GM18511 (cell line): ENCODE results near the gene MCM3AP.

ENCODE experiments used
- ATAC-seq: cut with Tn5 transposase; IDR thresholded peaks from one replicate; pipeline ENCODE4 v1.9.1; 2021; ENCODE audit warnings: mild to moderate bottlenecking, moderate library complexity; ENCODE audit not compliant: unreplicated experiment

The MCM3AP gene

DNA sequence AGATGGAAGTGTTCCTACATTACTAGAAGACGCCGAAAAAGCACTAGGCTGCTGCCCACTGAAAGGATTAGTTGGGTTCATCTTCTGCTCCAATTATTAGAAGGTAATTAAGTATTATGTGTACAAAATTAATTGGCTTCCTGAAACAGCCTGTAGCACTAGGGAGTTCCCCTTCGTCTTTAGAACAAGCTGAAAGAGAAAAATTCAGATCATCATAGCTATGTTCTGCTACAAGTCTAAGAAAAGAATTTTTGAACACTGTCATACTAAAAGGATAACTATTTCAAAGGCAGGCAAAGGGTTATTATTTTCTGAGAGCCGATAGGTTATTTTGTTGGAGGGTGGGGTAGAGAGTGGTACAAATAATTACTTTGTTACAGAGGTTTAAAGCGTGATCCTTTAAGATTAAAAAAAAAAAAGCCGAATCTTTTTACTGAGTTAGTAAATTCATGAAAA, at the start of gene MCM3AP:
MCM3AP (minus strand) TSS at position 406 of the 456 bp plus-strand sequence; CDS start at position 81, 325 bp downstream.
- no peak for ATAC-seq

DNA sequence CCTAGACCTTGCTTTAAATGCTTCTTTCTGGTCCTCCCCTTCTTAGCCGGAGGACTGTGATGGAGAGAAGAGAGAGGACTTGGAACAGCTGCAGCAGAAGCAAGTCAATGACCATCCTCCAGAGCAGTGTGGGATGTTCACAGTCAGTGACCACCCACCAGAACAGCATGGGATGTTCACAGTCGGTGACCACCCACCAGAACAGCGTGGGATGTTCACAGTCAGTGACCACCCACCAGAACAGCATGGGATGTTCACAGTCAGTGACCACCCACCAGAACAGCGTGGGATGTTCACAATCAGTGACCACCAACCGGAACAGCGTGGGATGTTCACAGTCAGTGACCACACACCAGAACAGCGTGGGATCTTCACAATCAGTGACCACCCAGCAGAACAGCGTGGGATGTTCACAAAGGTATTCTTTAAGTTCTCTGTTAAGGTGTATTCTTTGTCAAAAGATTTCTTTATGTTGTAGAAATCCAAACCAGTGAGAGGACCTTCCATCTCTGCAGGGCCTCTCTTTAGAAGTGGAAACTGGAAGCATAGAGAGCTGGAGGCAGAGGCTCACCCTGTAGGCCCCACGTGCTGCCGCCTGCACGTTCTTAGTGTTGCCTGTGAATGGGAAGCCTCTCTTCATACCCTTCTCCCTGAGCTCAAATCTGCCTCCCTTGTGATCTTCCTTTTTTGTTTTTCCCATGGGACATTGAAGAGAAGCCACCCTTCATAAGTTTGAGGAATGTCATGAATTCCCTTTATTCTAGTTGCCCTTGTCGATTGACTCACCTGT, 49.1 kb upstream of the MCM3AP start:
- ATAC-seq: no peak

DNA sequence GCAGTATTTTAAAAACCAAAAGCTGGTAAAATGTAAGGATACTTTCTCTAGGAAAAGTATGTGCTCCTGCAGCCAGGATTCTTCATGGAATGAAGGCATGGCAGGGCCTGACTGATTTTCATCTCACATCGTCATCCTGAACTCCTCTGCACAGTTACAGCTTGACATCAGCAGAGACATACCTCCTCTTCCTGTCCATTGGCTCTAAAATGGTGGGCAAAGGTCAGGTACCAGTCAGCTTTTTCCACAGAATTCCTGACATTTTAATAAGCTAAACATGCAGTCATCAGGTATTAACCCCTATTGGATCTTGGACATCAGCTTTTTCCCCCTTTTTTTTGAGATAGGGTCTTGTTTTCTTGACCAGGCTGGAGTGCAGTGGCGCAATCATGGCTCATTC, 44.4 kb upstream of the MCM3AP start:
- no peak for ATAC-seq

DNA sequence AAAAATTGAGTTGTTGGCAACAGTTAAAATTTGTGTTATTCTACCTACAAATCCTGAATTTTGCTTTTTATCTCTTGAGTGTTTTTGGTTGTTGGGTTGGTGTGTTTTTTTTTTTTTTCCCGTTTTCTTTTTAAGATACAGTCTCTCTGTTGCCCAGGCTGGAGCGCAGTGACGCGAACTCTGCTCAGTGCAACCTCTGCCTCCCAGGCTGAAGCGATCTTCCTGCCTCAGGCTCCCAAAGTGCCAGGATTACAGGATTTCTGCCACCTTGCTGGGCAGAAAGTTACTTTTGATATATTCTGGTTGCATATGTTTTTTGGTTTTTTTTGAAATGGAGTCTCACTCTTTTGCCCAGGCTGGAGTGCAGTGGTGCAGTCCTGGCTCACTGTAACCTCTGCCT, 42.7 kb upstream of the MCM3AP start:
- ATAC-seq: no peak

- ATAC-seq: no peak
Observed at GRCh38 chr21:46327711-46328110, 42.3 kb upstream of the MCM3AP start.

DNA sequence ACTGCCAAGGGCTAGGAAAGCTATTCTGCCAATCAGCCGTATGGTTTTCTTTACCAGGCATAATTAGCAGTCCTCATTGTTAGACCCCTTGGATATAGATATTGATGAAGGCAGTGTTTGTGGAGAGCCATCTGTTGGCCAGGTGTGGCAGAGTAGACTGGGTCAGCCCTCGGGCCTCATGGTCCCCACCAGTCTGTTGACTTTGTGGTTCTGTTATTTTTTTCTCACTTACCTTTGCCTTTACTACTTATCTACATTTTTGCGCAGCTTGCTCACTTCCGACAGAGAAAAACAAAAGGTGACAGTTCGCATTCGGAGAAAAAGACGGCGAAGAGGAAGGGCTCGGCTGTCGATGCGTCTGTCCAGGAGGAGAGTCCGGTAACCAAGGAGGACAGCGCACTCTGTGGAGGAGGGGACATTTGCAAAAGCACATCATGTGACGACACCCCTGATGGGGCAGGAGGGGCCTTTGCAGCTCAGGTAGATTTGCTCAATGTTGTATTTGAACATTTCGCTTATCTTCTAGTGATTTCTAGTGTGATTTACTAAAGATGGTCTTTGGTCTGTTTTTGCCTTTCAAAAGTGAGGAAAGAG, 40.8 kb upstream of the MCM3AP start:
- no peak for ATAC-seq

DNA sequence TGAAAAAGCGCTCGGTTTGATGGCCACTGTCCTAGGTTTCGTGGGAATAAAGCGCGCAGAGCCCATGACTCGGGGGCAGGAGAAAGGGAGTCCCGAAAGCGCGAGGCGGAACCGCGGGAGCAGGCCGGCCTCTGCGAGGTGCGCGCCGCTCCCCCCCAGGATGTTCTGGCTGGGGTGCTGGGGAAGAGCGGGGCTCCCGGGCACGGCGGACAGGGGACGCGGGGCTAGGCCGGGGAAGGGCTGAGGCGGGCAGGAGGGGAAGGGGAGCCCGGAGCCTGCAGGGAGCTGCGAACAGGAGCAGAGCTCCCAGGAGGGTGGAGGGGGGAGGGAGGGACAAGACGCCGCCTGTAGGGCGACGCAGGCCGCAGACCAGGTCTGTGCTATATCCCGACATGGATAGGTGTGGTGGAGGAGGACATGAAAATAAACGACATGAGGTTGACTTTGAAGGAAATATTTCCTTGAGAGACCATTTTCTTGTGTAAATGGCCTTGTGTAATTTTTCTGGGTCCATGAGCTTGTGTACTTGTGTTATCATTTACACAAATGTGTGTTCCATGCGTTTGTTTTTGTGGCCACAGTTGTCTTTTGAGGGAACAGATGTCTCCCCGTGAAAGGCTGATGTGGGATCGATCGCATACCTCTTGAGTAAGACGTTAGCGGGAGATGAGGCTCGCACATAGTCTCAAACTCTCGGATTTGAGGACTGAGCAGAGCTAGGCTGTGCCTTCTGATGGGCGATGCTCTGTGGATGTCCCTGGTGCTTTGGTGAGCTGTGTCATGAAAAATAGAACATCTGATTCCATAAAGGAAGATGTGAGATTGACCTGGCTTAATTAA, 39.9 kb upstream of the MCM3AP start:
- ATAC-seq: no peak

DNA sequence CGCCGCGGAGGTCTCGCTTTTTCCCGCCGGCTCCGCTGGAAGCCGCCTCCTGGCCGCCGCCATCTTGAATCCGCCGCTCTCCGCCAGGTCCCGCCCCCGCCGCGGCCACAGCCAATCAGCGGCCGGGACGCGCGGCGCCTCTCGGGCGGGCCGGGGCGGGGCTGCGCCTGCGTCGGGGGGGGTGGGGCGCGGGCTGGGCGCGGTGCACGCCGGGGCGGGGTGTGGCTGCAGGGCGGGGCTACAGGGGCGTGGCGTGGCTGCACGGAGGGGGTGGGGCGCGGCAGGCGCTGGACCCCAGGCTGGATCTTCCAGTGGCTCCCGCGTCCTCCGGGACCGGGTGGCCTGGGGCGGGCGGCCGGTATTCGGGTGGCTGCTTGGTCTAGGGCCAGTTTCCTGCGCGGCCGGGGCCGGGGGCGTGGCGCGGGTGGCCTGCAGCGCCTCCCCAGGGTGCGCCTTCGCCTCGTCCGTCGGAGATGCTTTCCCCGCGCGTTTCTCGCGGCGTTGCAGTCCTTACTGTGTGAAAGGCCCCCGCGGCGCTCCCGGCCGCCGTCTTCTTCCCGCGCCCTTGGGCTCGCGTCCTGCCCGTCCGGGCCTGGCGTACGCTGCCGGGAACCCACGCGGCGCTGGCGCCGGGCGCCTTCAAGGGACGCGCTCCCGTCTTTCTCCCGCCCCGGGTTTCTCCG, 39.1 kb upstream of the MCM3AP start:
- ATAC-seq: peak; percentile 66

- ATAC-seq: peak; percentile 79
Observed at GRCh38 chr21:46323710-46324389, 38.4 kb upstream of the MCM3AP start, which contains the start of the genes C21orf58 and PCNT. Gene C21orf58, minus strand, starts transcription at chr21:46323870. Its CDS starts 1,132 bp downstream, at chr21:46322738. Gene PCNT, plus strand, starts transcription at chr21:46324156. Its CDS starts 73 bp downstream, at chr21:46324229.

DNA sequence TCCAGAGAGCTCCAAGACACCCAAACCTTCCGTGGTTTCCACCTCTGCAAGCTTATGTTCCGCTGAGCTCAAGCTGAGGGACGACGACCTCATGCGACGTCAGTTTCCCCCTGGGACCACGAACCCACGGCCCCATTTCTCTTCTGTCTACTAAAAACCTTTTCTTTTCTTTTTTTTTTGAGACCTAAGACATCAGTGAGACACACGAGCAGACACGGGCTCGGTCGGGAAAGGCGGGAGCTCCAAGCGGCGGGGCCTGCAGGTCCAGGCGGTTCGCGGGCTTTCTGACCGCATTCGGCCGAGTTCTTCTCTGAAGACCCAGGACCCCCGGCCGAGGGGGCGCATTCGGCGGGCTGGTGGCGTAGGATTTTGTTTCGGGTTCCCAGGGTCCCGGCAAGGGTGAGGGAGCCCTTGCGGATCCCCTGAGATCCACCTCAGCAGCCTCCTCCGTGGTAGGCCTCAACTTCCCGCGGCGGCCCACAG, 37.9 kb upstream of the MCM3AP start:
- ATAC-seq: no peak

DNA sequence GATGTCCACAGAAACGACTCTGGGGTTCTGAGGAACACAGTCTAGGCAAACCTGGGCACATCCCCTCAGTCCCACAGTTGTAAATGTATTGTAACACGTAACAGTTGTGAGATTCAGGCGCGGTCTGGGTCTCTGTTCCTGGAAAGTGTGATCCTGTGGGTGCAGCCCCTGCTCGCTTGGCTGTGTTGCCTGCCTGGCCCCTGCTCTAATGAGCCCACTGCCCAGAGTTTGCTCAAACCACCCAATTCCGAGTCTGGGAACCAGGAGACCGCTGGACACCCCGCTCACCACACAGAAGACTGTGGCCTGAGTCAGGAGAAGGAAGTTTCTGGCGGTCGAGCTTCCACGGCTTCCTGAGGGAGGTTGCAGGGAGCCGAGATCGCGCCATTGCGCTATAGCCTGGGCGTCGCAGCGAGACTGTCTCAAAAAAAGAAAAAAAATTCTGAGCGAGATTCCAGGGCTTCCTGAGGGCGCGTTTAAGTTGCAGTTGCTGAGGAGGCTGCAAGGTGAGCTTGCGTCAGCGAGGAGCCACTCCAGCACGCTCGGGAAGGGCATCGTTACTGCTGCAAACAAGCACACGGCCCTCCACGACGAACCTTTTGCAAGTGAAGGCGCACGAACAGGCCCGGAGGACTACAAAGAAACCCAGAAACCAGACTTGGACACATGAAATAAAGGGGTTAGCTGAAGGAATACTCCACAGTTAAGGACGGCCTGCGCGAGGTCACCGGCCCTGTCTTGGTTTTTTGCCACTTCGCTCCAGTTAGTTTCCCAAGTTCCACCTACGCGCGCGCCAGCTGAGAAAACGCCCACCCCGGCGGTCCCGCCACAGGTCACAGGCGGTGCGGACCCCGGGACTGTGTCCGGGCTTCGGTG, 37.2 kb upstream of the MCM3AP start:
- no peak for ATAC-seq

GRCh38 chr21:46320331-46320801, 35.0 kb upstream of the MCM3AP start:
- ATAC-seq: no peak

- no peak for ATAC-seq
Observed at GRCh38 chr21:46319186-46319585, 33.8 kb upstream of the MCM3AP start.

DNA sequence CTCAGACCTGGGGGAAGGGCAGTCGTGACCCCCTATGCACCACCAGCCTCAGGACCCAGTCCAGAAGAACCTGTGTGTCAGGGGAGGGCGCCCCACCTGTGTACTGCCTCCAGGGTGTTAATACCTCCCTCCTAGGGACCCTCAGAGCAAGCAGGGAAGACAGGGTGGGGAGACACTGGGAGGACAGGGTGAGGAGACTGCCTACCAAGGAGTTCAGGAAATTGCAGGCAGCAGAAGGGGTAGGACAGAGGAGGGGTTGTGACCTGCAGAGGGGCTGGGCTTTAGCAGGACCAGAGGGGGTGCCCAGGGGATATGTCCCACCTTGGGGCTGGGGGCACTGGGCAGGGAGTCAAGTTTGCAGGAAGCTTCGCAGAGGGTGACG, 33.0 kb upstream of the MCM3AP start:
- ATAC-seq: no peak

- ATAC-seq: no peak
Observed at GRCh38 chr21:46317710-46318463, 32.5 kb upstream of the MCM3AP start.

GRCh38 chr21:46316708-46317324, 31.4 kb upstream of the MCM3AP start:
- ATAC-seq: no peak

GRCh38 chr21:46314441-46315020, 29.1 kb upstream of the MCM3AP start:
- no peak for ATAC-seq
